GM12878 (cell line): ENCODE data around the gene RGS5. TPM values are rescaled to one million over a fixed set of nuclear protein-coding genes. Genes with fewer than 3 reads are reported as not detected.

Experiments
- ATAC-seq: fragments of 200-7000 bp; cut with Tn5 transposase; 3 replicates; pipeline ENCODE4 v1.9.1; 2020; ENCODE audit warnings: mild to moderate bottlenecking, moderate library complexity
- BruUV-seq: library from RNA; stranded (reverse); fragments of 400-500 nt; replicated peaks from 2 replicates; lab custom pipeline; 2021; lab: Mats Ljungman, UMichigan
- CTCF ChIA-PET: fragments of 300-600 bp; sonication (Branson Sonifier 250); formaldehyde crosslinking; extraction: SDS; loops from one replicate; lab custom pipeline; 2021; ENCODE audit warnings: inconsistent platforms; lab: Yijun Ruan, JAX
- POLR2A ChIA-PET: fragments of 350-600 bp; formaldehyde crosslinking; extraction: SDS; loops from one replicate; lab custom pipeline; 2021; ENCODE audit warnings: inconsistent platforms; lab: Charles Lee
- RAD21 ChIA-PET: fragments of 300-600 bp; sonication (Branson Sonifier 250); formaldehyde crosslinking; loops from one replicate; lab custom pipeline; 2023; ENCODE audit warnings: antibody characterized with exemption; ENCODE audit not compliant: unreplicated experiment; lab: Charles Lee
- SMC1A ChIA-PET: fragments of 300-600 bp; sonication (Branson Sonifier 250); formaldehyde crosslinking; loops from one replicate; lab custom pipeline; 2023; ENCODE audit not compliant: unreplicated experiment, uncharacterized antibody; lab: Charles Lee
- DNase-seq: peaks from one replicate; pipeline ENCODE4 v3.0.0-alpha.2; 2011; ENCODE audit warnings: low read depth, low spot score
- FAIRE-seq: peaks from 3 replicates; lab custom pipeline; 2011; peaks lifted over from hg19 to GRCh38; lab: Jason Lieb, UNC
- H2AFZ ChIP-seq: 2 replicates; pipeline ENCODE4 v1.6.0; 2011; ENCODE audit warnings: low read depth, low read length, control low read depth; ENCODE audit not compliant: control insufficient read depth
- H3K27ac ChIP-seq: 2 replicates; pipeline ENCODE4 v1.5.1; 2011; ENCODE audit warnings: control low read depth; ENCODE audit not compliant: control insufficient read depth, insufficient read depth
- H3K27me3 ChIP-seq, 2 experiments: replicated peaks in 1 of 2; 2 replicates each; pipeline versions ENCODE4 v1.6.0 to v1.6.1; 2011; ENCODE audit warnings: low read length in 1 of 2; ENCODE audit not compliant: control insufficient read depth in 2 of 2, insufficient read depth in 2 of 2
- H3K36me3 ChIP-seq, 2 experiments: 2 replicates each; pipeline ENCODE4 v1.5.1; 2011; ENCODE audit warnings: low read length in 1 of 2; ENCODE audit not compliant: control insufficient read depth in 2 of 2, insufficient read depth in 2 of 2
- H3K4me1 ChIP-seq: 2 replicates; pipeline ENCODE4 v1.6.1; 2011; ENCODE audit warnings: mild to moderate bottlenecking, low read length, moderate library complexity, mixed read lengths; ENCODE audit not compliant: control insufficient read depth, insufficient read depth
- H3K4me2 ChIP-seq: 2 replicates; pipeline ENCODE4 v1.6.0; 2011; ENCODE audit warnings: control low read depth; ENCODE audit not compliant: control insufficient read depth, insufficient read depth
- H3K4me3 ChIP-seq: fragments of 200-600 bp; sonication (generic); 2 replicates; pipeline ENCODE4 v1.5.1; 2016
- H3K79me2 ChIP-seq: 2 replicates; pipeline ENCODE4 v1.6.0; 2011; ENCODE audit warnings: low read length; ENCODE audit not compliant: control insufficient read depth, insufficient read depth
- H3K9ac ChIP-seq: 2 replicates; pipeline ENCODE4 v1.8.0; 2011; ENCODE audit warnings: low read length, control low read depth, mixed read lengths; ENCODE audit not compliant: control insufficient read depth, insufficient read depth
- H3K9me3 ChIP-seq: replicated peaks from 3 replicates; pipeline ENCODE4 v1.5.1; 2011; ENCODE audit warnings: mild to moderate bottlenecking, low read length; ENCODE audit not compliant: control insufficient read depth, insufficient read depth
- H4K20me1 ChIP-seq: 2 replicates; pipeline ENCODE4 v1.6.0; 2011; ENCODE audit not compliant: control insufficient read depth, insufficient read depth
- ASH2L ChIP-seq: fragments of 300-600, 200-600 bp; sonication (generic); IDR thresholded peaks from 2 replicates; pipeline ENCODE4 v1.6.1; 2017; ENCODE audit warnings: low read depth, mild to moderate bottlenecking, borderline replicate concordance
- CBX3 ChIP-seq: fragments of 200-600 bp; sonication (generic); IDR thresholded peaks from 2 replicates; pipeline ENCODE4 v1.6.1; 2016; ENCODE audit warnings: low read depth, borderline replicate concordance
- CBX5 ChIP-seq: sonication (generic); IDR thresholded peaks from 2 replicates; pipeline ENCODE4 v1.6.1; 2016; ENCODE audit warnings: low read depth, moderate library complexity, mild to moderate bottlenecking, inconsistent platforms
- CHD2 ChIP-seq: IDR thresholded peaks from 2 replicates; pipeline ENCODE4 v1.6.1; 2011; ENCODE audit warnings: low read depth, low read length, improper control_type of control experiment, borderline replicate concordance
- HCFC1 ChIP-seq: fragments of 150-350 bp; IDR thresholded peaks from 2 replicates; pipeline ENCODE4 v1.6.1; 2014; ENCODE audit warnings: low read length
- KDM1A ChIP-seq: fragments of 200-600 bp; sonication (generic); IDR thresholded peaks from 2 replicates; pipeline ENCODE4 v1.6.1; 2016; ENCODE audit warnings: borderline replicate concordance
- KLF5 ChIP-seq: fragments of 450-650 bp; IDR thresholded peaks from 2 replicates; pipeline ENCODE4 v1.6.1; 2014; ENCODE audit warnings: mild to moderate bottlenecking; ENCODE audit not compliant: partially characterized antibody
- NKRF ChIP-seq: fragments of 450-650 bp; conservative IDR thresholded peaks from 2 replicates; pipeline ENCODE4 v1.6.1; 2017; ENCODE audit warnings: mild to moderate bottlenecking, moderate library complexity
- PML ChIP-seq: IDR thresholded peaks from 2 replicates; pipeline ENCODE4 v1.6.1; 2012; ENCODE audit warnings: low read length, inconsistent platforms
- SMAD5 ChIP-seq: IDR thresholded peaks from 2 replicates; pipeline ENCODE4 v1.6.1; 2016; ENCODE audit warnings: antibody characterized with exemption, low read depth
- SMARCA5 ChIP-seq: fragments of 450-650 bp; IDR thresholded peaks from 2 replicates; pipeline ENCODE4 v1.6.1; 2017; ENCODE audit warnings: mild to moderate bottlenecking
- SP1 ChIP-seq: IDR thresholded peaks from one replicate; pipeline ENCODE4 v1.6.1; 2011; ENCODE audit warnings: low read depth, low read length
- SREBF2 ChIP-seq: IDR thresholded peaks from 2 replicates; pipeline ENCODE4 v1.6.1; 2012; ENCODE audit warnings: mild to moderate bottlenecking, low read length
- TAF1 ChIP-seq: IDR thresholded peaks from 2 replicates; pipeline ENCODE4 v1.6.1; 2011; ENCODE audit warnings: mild to moderate bottlenecking, low read depth, low read length, borderline replicate concordance
- TCF7 ChIP-seq: IDR thresholded peaks from 2 replicates; pipeline ENCODE4 v1.6.1; 2014; ENCODE audit warnings: antibody characterized with exemption, borderline replicate concordance
- ZBTB11 ChIP-seq: fragments of 450-650 bp; formaldehyde crosslinking; IDR thresholded peaks from 2 replicates; pipeline ENCODE4 v1.5.0; 2022; ENCODE audit warnings: mild to moderate bottlenecking, missing genetic modification characterization
- ZSCAN29 ChIP-seq: fragments of 450-650 bp; IDR thresholded peaks from 2 replicates; pipeline ENCODE4 v1.6.1; 2017; ENCODE audit warnings: mild to moderate bottlenecking, moderate library complexity
- WGBS: methylation state at CpG from one replicate; pipeline ENCODE4 v1.1.6; 2016; ENCODE audit warnings: low lambda C conversion rate; ENCODE audit not compliant: insufficient replicate concordance, insufficient coverage; ENCODE audit errors: missing lambda C conversion rate; 5-methylcytosine and 5-hydroxymethylcytosine counted together
- in situ Hi-C: fragments of 300-500 bp; cut with MboI; formaldehyde crosslinking; loops from 9 replicates; pipeline ENCODE4 v1.14.3; 2018; ENCODE audit warnings: mixed read lengths
- intact Hi-C: fragments of 100-400 bp; cut with micrococcal nuclease; formaldehyde crosslinking; loops from one replicate; pipeline ENCODE4 v1.14.2; 2022; ENCODE audit not compliant: unreplicated experiment
- polyA plus RNA-seq, 11 experiments: library from polyadenylated mRNA; depleted of rRNA in 4 of 11; unstranded in 6 of 11; stranded (reverse) in 5 of 11; fragments of >200 nt; fragmentation: Nextera tagmentation in 4 of 11; fragmentation: Illumina TruSeq in 1 of 11; extraction: Ambion mirVana in 4 of 11; extraction: Trizol in 1 of 11; gene quantifications; 1 replicate in 1 of 11; 2 replicates in 10 of 11; pipeline versions ENCODE4 v1.2.1 to v1.2.3, GENCODE V29; 2011 to 2016; ENCODE audit warnings: inconsistent platforms in 2 of 11, missing spikeins in 2 of 11, low read depth in 1 of 11
- total RNA-seq, 4 experiments: library from RNA; depleted of rRNA in 3 of 4; stranded (reverse); fragments of >200 nt in 3 of 4; fragmentation: Illumina TruSeq in 1 of 4; extraction: Trizol in 1 of 4; gene quantifications; 2 replicates each; pipeline versions ENCODE4 v1.2.1 to v1.2.3, GENCODE V29; 2013 to 2021
- TF ChIP-seq, protein P1 (sequence below): fragments of 450-650 bp; IDR thresholded peaks from 2 replicates; pipeline ENCODE4 v1.6.1; 2017; ENCODE audit warnings: low read depth, mild to moderate bottlenecking, moderate library complexity

Gene RGS5
- total and polyA plus RNA-seq, 10 of the 15 experiments (the other 5 are each of a cell fraction or from before 2014, with no cell fraction given): 0.63 to 7.4 (median 2.8) TPM

- TF ChIP-seq ZBTB11 (CRISPR knock-in tag) (no peak), CHD2 (no peak), ZSCAN29 (no peak), HCFC1 (no peak), TCF7 (no peak), SMARCA5 (no peak), SMAD5 (no peak)
- TF ChIP-seq, protein P1, sequence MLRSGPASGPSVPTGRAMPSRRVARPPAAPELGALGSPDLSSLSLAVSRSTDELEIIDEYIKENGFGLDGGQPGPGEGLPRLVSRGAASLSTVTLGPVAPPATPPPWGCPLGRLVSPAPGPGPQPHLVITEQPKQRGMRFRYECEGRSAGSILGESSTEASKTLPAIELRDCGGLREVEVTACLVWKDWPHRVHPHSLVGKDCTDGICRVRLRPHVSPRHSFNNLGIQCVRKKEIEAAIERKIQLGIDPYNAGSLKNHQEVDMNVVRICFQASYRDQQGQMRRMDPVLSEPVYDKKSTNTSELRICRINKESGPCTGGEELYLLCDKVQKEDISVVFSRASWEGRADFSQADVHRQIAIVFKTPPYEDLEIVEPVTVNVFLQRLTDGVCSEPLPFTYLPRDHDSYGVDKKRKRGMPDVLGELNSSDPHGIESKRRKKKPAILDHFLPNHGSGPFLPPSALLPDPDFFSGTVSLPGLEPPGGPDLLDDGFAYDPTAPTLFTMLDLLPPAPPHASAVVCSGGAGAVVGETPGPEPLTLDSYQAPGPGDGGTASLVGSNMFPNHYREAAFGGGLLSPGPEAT: no peak
- TF ChIP-seq, all 136 proteins: peak for 0
Observed at GRCh38 chr1:163093579-163093978, 109.1 kb downstream of the RGS5 start (continued).

DNA sequence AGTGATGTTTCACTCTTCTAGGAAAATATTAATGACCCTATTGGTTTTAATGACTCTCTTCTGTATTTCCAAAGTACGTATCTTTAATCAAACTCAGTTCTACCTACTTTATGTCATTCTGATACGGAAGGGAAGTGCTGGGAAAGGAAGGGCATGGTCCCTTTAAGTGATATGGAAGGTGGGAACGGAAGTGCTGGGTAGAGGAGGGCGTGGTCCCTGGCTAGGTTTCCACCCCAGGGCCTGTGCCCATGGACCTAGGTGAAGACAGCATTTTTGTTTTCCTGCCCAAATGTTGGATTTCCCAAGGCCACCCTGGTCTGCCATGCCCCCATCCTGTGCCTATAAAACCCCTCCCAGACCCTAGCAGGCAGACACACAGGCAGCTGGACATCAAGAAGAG lies 109.5 kb downstream of the RGS5 start:
- Histone ChIP-seq H3K9ac (no peak overlapping the region), H3K4me3 (no peak overlapping the region), H3K9me3 (no peaks in the 10 kb centered on the region), H3K27ac (no peak overlapping the region), H2AFZ (no peak overlapping the region), H4K20me1 (no peaks in the 10 kb centered on the region), H3K27me3 (no peaks in the 10 kb centered on the region), H3K79me2 (no peaks in the 10 kb centered on the region), H3K4me1 (no peaks in the 10 kb centered on the region), H3K4me2 (no peak overlapping the region), H3K36me3 (no peaks in the 10 kb centered on the region)
- FAIRE-seq: no peak
- ATAC-seq: no peak
- ChIA-PET POLR2A (no interaction called here), SMC1A (interaction anchor here (1.4 kb wide), 1 partner anchor 223 kb away, joined by 3 read pairs; no protein-coding TSS in a partner anchor), RAD21 (no interaction called here), CTCF (interaction anchor here (1.0 kb wide), 1 partner anchor 21 kb away, joined by 3 read pairs; no protein-coding TSS in a partner anchor)
- in situ Hi-C loops (no loop called here), intact Hi-C loops (no loop called here)
- no TSS peak for BruUV-seq
- WGBS: 19% methylated on average over 4 of the region's 4 CpGs
- DNase-seq: no peak
- no peak for TF ChIP-seq TAF1
- TF ChIP-seq NKRF: no peak
- TF ChIP-seq SP1: no peak
- TF ChIP-seq CBX3: no peak
- no peak for TF ChIP-seq SREBF2
- no peak for TF ChIP-seq ASH2L
- TF ChIP-seq CBX5: no peak
- no peak for TF ChIP-seq KDM1A
- TF ChIP-seq PML: no peak
- no peak for TF ChIP-seq SMAD5
- no peak for TF ChIP-seq KLF5
